Measurements from ENCODE around the gene SDK2. TPM values are rescaled to one million over a fixed set of nuclear protein-coding genes. Genes with fewer than 3 reads are reported as not detected.

SDK2 gene
- total and polyA plus RNA-seq, 9 of the 15 experiments (the other 6 are each of a cell fraction or from before 2014, with no cell fraction given) = 0.04 TPM; not detected in 8

DNA sequence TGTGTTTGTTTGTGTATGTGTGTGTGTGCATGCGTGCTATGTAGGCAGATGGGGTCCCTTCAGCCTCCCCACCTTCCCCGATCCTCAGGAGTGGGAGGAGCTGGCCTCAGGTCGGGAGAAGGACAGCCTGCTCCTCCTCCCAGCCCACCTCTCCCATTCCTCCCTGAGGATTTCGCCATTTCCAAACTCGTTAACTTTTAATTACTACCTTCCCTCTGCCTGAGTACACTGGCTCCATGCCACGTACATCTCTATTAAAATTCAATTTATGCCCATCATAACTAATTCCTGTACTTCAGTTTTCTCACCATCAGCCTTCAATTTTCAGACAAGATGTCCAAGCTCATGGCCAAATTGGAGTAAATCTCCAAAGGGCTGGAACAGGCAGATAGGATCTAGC, 148.6 kb downstream of the SDK2 start (continued):
- TF ChIP-seq ZFPM2 (CRISPR knock-in tag; IDR thresholded peaks at IDR 0.05) (no peak), NFXL1 (CRISPR knock-in tag; IDR thresholded peaks at IDR 0.05) (no peak), FOXJ3 (CRISPR knock-in tag; IDR thresholded peaks at IDR 0.05) (no peak)

DNA sequence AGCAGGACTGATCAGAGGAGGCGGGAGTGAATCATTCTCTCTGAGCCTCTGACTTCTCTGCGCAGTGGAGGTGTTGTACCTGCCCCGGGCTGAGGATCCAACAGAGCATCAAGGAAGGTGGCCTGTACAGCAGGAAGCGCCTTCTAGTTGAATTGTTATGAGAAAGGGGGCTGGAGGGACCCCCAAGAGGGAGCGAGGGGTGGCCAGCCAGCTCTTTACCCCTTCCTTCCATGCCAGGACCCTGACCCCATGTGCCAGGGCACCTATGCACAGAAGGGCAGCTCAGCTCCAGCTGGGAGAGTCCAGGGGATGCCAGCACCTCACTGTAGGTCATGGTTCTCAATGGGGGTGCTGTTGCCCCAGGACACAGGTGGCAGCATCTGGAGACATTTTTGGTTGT, 149.3 kb downstream of the SDK2 start:
- ATAC-seq = no peak
- no peak for FAIRE-seq
- CTCF ChIA-PET (ENCODE audit: low intra/inter-chr PET ratio) = interaction anchor here (0.6 kb wide), 1 partner anchor 37 kb away, joined by 3 read pairs; no protein-coding TSS in a partner anchor
- Histone ChIP-seq H3K4me1 (replicated peaks in 1 of 2; ENCODE audit: control insufficient read depth in 2 of 2, insufficient read depth in 2 of 2, low read length in 2 of 2) (no peaks in the 10 kb centered on the region), H3K4me3 (no peak overlapping the region), H3K27me3 (ENCODE audit: control insufficient read depth in 2 of 2, insufficient read depth in 2 of 2, low read length in 2 of 2) (peaks cover 5 to 58% of the 10 kb centered on the region in 2 experiments; a peak in 3 of 5 replicates), H3K9me1 (ENCODE audit: control insufficient read depth, insufficient read depth, low read length) (no peaks in the 10 kb centered on the region), H3K27ac (ENCODE audit: extremely low read depth, low read depth, low read length) (no peak overlapping the region), H4K20me1 (replicated peaks; ENCODE audit: control insufficient read depth, insufficient read depth, low read length) (no peaks in the 10 kb centered on the region), H3K9ac (ENCODE audit: insufficient read depth in 1 of 2, low read depth in 2 of 2, low read length in 2 of 2) (no peak overlapping the region), H2AFZ (ENCODE audit: low read depth, low read length) (no peak overlapping the region), H3K36me3 (ENCODE audit: control insufficient read depth, insufficient read depth, low read length) (no peaks in the 10 kb centered on the region), H3K9me3 (replicated peaks; ENCODE audit: control insufficient read depth, insufficient read depth, low read depth, low read length) (no peaks in the 10 kb centered on the region), H3K4me2 (ENCODE audit: insufficient read depth, low read length) (no peak overlapping the region), H3K79me2 (ENCODE audit: control insufficient read depth, insufficient read depth, low read length) (no peaks in the 10 kb centered on the region)
- BruUV-seq (replicated peaks) = no TSS peak
- POLR2A ChIA-PET = interaction anchor here (0.8 kb wide), 1 partner anchor 66 kb away, joined by 3 read pairs; no protein-coding TSS in a partner anchor
- intact Hi-C loops (cut with micrococcal nuclease) (no loop called here), in situ Hi-C loops (cut with MboI) (no loop called here)
- DNase-seq (ENCODE audit: extremely low read depth in 1 of 4, low spot score in 3 of 4) = no peak
- 0% methylated on average over 5 of the region's 5 CpGs for WGBS (ENCODE audit: insufficient coverage, low coverage, missing lambda C conversion rate)
- TF ChIP-seq PHTF2 (CRISPR knock-in tag; IDR thresholded peaks at IDR 0.05) (no peak), DACH1 (IDR thresholded peaks at IDR 0.05; ENCODE audit: partially characterized antibody) (no peak), ESRRA (IDR thresholded peaks at IDR 0.05; ENCODE audit: borderline replicate concordance, low read depth) (no peak), RNF219 (CRISPR knock-in tag; IDR thresholded peaks at IDR 0.05) (no peak), ZNF197 (CRISPR knock-in tag; IDR thresholded peaks at IDR 0.05; ENCODE audit: low read depth) (no peak), CEBPG (CRISPR knock-in tag; IDR thresholded peaks at IDR 0.05) (no peak), CEBPG (tag; conservative IDR thresholded peaks at IDR 0.05 in 1 of 2, IDR thresholded peaks at IDR 0.05 in 1 of 2) (no peak), ZNF740 (CRISPR knock-in tag; IDR thresholded peaks at IDR 0.05) (no peak), ZNF740 (tag; IDR thresholded peaks at IDR 0.05) (no peak), ZNF311 (CRISPR knock-in tag; IDR thresholded peaks at IDR 0.05) (no peak), CAMTA2 (CRISPR knock-in tag; conservative IDR thresholded peaks at IDR 0.05) (no peak), SMAD1 (IDR thresholded peaks at IDR 0.05; ENCODE audit: low read depth, low read length, partially characterized antibody) (no peak), KLF13 (tag; IDR thresholded peaks at IDR 0.05; ENCODE audit: borderline replicate concordance, low read depth) (no peak), L3MBTL2 (IDR thresholded peaks at IDR 0.05) (no peak)
- TF ChIP-seq, protein P1, sequence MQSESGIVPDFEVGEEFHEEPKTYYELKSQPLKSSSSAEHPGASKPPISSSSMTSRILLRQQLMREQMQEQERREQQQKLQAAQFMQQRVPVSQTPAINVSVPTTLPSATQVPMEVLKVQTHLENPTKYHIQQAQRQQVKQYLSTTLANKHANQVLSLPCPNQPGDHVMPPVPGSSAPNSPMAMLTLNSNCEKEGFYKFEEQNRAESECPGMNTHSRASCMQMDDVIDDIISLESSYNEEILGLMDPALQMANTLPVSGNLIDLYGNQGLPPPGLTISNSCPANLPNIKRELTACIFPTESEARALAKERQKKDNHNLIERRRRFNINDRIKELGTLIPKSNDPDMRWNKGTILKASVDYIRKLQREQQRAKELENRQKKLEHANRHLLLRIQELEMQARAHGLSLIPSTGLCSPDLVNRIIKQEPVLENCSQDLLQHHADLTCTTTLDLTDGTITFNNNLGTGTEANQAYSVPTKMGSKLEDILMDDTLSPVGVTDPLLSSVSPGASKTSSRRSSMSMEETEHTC (IDR thresholded peaks at IDR 0.05) = no peak

Measured in K562 (cell line).